ENCODE results near the gene SLC5A2. TPM values are rescaled to one million over a fixed set of nuclear protein-coding genes. Genes with fewer than 3 reads are reported as not detected.
"Not testable (repeated sequence)": the region's sequence is repeated elsewhere in the genome, so short reads cannot be mapped to it uniquely, and the experiment has no call there.

Gene SLC5A2
- total RNA-seq, 2 donors from 2014 or later, result 0.33 TPM; not detected in 1

DNA sequence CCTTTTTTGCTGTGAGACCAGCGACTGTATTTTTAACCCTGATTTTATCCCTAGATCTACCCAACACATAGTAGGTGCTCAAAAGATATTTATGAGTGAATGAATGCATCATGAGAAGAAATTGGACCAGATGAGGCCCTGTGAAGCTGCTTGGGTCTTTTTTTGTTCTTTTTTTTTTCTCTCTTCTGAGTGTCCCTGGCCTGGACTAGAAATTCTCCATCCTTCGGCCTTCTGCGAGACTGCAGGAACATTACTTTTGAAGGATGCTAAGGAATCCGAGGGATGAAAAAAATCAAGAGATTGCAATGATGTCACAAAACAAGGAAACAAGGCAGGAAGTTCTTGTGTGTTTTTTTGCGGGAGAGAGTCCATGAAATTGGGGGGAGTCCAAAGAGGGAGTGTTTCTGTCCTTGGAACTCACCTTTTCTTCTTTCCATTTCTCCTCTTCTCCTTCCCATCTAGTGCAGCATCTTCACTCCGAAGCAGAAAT, 25.8 kb downstream of the SLC5A2 start:
- DNase-seq (ENCODE audit: low spot score), result no peak
- intact Hi-C loops (cut with DNase I), result no loop called here

DNA sequence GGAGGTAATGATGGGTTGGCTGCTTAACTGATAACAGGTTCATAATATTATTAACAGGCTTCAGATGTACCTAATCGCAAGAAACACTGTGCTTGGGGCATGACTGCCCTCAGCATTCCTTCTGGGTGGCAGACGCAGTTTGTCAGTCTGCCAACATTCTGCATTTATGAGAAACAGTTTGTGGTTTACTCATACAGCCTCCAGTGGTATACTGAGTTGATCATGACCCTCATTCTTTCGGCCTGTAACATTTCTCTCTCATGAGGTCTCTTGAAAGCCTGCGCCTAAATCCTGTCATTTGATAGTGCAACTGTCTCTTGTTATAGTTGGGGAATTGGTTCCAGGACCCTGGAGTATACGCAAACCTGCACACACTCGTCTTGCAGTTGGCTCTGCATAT, 30.2 kb downstream of the SLC5A2 start:
- DNase-seq (ENCODE audit: low spot score), result no peak
- intact Hi-C loops (cut with DNase I), result no loop called here

GRCh38 chr16:31513884-31514283, 31.0 kb downstream of the SLC5A2 start:
- DNase-seq (ENCODE audit: low spot score), result no peak
- intact Hi-C loops (cut with DNase I), result no loop called here

DNA sequence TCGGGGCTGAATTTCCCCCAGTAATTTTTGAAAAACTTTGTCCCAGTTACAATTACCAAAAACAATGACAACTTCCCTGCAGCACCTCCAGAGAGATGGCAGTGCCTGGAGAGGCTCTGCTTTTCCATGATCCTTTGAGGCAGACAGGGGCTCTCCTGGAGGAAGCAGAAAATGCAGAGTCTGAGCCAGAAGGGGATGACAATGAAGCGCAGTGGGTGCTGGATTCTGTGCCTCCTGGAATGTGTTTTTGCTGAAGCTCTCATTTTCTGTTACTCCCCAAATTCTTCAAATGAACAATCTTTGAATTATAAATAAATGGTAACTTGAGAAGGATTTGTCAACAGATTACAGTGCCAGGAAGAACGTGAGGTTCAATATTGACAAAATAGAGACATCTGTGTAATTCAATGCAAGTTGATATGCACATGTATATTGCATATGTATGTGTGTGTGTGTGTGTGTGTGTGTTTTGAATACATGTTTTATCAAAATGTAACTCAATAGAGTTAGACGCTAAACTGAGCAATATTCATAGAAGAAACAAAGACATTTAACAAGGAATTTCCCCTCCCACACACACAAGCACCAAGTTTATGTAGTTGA, 35.0 kb downstream of the SLC5A2 start:
- DNase-seq (ENCODE audit: low spot score), result no peak
- intact Hi-C loops (cut with DNase I), result no loop called here

GRCh38 chr16:31519759-31520431, 37.0 kb downstream of the SLC5A2 start:
- DNase-seq (ENCODE audit: low spot score), result no peak
- intact Hi-C loops (cut with DNase I), result no loop called here

DNA sequence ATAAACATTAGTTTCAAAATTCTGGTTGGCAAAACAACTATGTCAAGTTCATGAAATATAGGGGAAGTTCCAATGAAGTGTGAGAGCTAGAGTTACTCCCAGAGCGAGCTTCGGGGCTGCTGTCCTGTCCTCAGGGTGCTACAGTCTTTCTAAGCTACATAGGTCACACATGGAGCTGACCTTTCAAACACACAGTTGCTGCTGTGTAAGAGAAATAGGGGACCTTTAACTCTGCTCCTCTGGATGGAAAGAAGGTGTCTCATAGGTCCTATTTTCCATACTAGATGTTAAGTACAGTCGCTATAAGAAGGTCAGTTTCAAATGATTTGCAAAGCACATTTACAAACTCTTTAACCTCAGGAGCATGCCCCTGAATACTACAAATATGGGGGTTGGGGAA, 38.4 kb downstream of the SLC5A2 start:
- intact Hi-C loops (cut with DNase I), result no loop called here
- no peak for DNase-seq (ENCODE audit: low spot score)

DNA sequence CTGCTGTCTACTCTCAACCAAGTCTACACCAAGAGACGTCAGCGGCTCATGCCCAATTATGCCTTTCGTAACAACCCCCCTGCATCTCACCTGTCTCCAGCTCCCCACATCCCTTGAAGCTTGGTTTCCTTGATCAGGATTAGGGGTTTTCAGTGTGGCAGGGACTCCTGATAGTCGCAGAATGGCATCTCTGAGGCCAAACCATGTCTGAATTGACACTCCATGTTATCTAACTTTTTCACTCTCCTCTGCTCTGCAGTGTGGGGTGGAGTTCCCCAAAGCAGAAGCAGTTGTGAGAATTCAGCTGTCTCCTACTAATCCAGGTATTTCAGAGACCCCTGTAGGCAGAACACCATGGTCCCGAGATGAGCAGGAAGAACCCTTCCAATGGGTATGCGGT, 39.1 kb downstream of the SLC5A2 start:
- DNase-seq (ENCODE audit: low spot score), result no peak
- intact Hi-C loops (cut with DNase I), result no loop called here

DNA sequence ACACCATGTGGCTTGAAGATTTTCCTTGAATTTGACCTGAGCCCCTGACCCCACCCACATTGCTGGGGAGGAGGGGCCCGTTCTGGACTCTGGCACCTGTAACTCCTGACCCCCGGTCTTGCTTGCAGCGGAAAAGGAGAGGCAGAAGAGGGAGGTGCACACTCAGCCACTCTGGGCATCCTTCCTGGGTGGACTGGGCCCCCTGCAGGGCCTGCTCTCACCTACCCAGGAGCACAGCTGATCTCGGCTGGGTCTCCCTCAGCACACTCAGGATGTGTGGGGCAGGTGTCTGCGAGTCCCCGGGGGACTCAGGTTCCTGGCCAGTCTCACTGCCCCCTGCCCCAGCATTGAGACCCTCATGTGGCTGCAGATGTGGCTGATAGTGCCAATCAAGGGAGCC, 40.8 kb downstream of the SLC5A2 start:
- intact Hi-C loops (cut with DNase I); DNase-seq (ENCODE audit: low spot score): not testable (repeated sequence)

DNA sequence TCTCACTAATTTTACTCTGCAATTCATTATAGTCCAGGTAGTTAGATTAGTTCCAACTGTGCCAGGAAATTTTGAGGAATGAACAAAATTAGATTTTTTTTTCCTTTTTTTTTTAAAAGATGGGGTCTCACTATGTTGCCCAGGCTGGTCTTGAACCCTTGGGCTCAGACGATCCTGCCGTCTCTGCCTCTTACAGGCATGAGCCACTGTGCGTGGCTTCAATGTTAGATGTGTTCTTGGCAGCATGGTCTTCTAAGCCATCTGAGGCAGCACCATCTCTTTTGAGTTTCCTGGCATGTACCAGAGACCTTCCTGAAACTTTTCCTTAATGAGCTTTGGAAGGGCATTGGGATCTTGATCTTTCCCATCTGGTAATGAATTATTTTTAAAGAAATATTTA, 42.2 kb downstream of the SLC5A2 start:
- intact Hi-C loops (cut with DNase I), result no loop called here
- DNase-seq (ENCODE audit: low spot score), result no peak

- intact Hi-C loops (cut with DNase I), result no loop called here
- DNase-seq (ENCODE audit: low spot score), result no peak
These were observed 44.9 kb downstream of the SLC5A2 start, which contains the start of gene AHSP for GRCh38 chr16:31527734-31528274. TSS of gene AHSP (plus strand) at chr16:31527900. CDS start at chr16:31528140, 240 bp downstream.

GRCh38 chr16:31528523-31529107, 45.7 kb downstream of the SLC5A2 start:
- DNase-seq (ENCODE audit: low spot score), result no peak
- intact Hi-C loops (cut with DNase I), result no loop called here

DNA sequence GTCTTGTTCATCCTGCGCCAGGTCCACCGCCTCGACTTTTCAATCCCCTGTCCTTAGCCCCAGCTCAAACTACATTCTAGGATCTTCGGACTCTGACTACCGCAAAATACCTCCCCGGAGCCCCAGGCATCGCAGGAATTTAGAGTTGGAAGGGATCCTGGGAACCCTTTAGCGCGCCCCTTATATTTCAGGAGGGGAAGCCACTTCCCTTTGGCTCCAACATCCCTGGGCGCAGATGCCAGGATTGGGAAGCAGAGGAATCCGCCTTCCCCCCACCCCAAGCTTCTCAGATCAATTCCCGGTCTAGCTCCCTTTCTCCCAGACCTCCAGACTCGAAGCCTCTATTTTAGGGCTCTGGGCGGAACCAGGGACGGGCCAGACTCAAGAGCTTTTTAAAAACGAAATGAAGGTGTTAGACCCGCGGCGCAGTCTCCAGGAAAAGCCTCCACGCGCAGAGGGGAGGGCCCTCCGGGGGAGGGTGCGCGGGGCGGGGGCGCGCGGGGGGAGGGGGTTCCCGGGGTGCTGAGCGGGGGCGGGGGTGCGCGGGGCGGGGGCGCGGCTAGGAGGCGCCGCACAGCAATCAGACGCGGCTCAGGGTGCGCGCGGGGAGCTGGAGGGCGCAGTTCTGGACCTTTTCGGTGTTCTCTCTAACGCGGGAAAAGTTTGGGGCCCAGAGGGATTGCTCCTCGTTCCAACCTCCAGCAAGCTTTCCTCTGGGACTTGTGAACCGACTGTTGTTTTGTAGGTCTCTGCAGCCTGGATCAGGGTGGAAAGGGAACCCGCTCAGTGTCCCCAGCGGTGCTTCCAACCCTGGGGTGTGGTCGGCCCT, 46.4 kb downstream of the SLC5A2 start:
- DNase-seq (ENCODE audit: low spot score), result no peak

GRCh38 chr16:31529937-31530312, 47.0 kb downstream of the SLC5A2 start:
- intact Hi-C loops (cut with DNase I), result no loop called here

More for the DNA sequence above, 46.4 kb downstream of the SLC5A2 start:
- intact Hi-C loops (cut with DNase I), result no loop called here

GRCh38 chr16:31530405-31530804, 47.5 kb downstream of the SLC5A2 start:
- DNase-seq (ENCODE audit: low spot score), result no peak
- intact Hi-C loops (cut with DNase I), result no loop called here

More at GRCh38 chr16:31529937-31530312, 47.0 kb downstream of the SLC5A2 start:
- DNase-seq (ENCODE audit: low spot score), result no peak

GRCh38 chr16:31531096-31531495, 48.2 kb downstream of the SLC5A2 start:
- intact Hi-C loops (cut with DNase I), result no loop called here
- no peak for DNase-seq (ENCODE audit: low spot score)

DNA sequence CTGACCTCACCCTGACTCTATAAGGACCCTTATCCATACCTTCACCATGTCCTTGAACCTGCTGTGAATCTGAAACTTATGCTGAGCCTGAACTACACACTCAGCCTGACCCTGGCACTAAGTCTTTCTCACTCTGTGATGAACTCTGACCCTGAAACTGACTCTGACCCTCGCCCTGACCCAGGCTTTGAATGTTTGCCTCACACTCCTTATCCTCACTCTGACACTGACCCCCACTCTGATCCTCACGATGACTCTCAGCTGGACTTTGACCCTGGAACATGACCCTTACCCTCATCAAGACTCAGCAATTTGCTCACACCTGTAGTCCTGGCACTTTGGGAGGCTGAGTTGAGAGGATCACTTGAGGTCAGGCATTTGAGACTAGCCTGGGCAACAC, 49.2 kb downstream of the SLC5A2 start:
- DNase-seq (ENCODE audit: low spot score), result no peak
- intact Hi-C loops (cut with DNase I), result no loop called here

GRCh38 chr16:31532896-31533295, 50.0 kb downstream of the SLC5A2 start:
- intact Hi-C loops (cut with DNase I), result no loop called here
- DNase-seq (ENCODE audit: low spot score), result no peak

DNA sequence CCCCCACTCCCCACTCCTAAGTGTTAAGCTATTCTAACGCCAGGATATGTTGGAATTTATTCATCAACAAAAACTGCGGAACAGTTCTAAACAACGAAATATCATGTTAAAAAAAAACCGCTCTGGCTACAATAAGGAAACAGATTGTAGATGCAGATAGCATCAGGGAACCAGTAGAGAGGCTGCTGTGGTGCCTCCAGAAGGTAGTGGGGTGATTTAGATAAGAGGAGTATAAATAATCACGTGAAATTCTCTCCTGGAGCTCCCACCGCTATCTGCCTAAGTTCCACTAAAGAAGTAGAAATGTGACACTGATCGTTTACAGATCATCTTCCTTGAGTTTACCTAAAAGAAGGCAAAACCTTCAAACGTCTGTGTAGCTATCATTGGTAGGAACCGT, 52.8 kb downstream of the SLC5A2 start:
- intact Hi-C loops (cut with DNase I), result no loop called here
- DNase-seq (ENCODE audit: low spot score), result no peak

DNA sequence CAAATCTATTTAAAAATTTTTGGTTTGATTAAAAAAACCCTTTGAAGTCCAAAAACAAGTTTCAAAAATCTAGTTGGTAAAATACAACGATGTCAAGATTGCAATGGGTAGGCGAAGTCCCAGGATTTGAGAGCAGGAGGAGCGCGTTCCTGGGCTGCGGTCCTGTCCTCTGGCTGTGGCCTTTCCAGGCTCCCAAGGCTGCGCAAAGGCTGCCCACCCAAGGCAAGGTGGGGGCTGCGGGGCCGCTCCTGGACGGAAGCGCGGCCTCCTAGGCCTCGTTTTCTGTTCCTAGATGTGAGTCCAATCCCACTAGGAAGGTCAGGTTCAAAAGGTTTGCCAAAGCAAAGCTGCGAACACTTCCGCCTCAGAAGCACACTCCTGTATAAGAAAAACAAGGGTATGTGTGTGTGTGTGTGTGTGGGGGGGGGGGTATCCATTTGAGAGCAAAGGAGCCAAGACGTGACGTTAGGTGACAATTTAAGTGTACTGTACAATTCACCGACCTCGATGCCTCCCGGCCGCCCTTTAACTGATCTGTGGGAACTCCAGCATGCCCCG, 54.0 kb downstream of the SLC5A2 start:
- intact Hi-C loops (cut with DNase I), result no loop called here
- no peak for DNase-seq (ENCODE audit: low spot score)

Data from posterior vena cava (tissue), 2 donors.